ENCODE results near the gene ADCY9. TPM values are rescaled to one million over a fixed set of nuclear protein-coding genes. Genes with fewer than 3 reads are reported as not detected.

ADCY9 gene
- total RNA-seq, 1 experiment from 2014 or later, result 14.2 TPM

GRCh38 chr16:4008116-4008515 is 108.1 kb downstream of the ADCY9 start:
- TF ChIP-seq CTCF (IDR thresholded peaks at IDR 0.05; ENCODE audit: unreplicated experiment), result no peak
- no peaks in the 10 kb centered on the region for H3K4me1 Mint-ChIP-seq (ENCODE audit: insufficient read depth, unreplicated experiment)
- no peak overlapping the region for H3K4me3 Mint-ChIP-seq (ENCODE audit: unreplicated experiment)
- no peaks in the 10 kb centered on the region for H3K9me3 Mint-ChIP-seq (ENCODE audit: unreplicated experiment)
- H3K27me3 Mint-ChIP-seq (ENCODE audit: insufficient read depth, unreplicated experiment), result no peaks in the 10 kb centered on the region
- peaks cover 21% of the 10 kb centered on the region for H3K36me3 Mint-ChIP-seq (ENCODE audit: insufficient read depth, unreplicated experiment)
- no TSS peak for BruUV-seq (replicated peaks)
- ChIA-PET POLR2A (interaction anchor here (0.6 to 1.4 kb wide), 3 partner anchors 8 to 27 kb away, joined by 3 to 4 read pairs (median 3); no protein-coding TSS in a partner anchor), CTCF (interaction anchor here (0.6 to 1.6 kb wide), 6 partner anchors 25 to 566 kb away, joined by 3 to 6 read pairs (median 4); no protein-coding TSS in a partner anchor)
- intact Hi-C loops (cut with micrococcal nuclease), result no loop called here
- no peak overlapping the region for H3K27ac Mint-ChIP-seq (ENCODE audit: low read depth, unreplicated experiment)
- DNase-seq (ENCODE audit: unreplicated experiment), result no peak

GRCh38 chr16:4006397-4006999 is 109.7 kb downstream of the ADCY9 start:
- H3K27ac Mint-ChIP-seq (ENCODE audit: low read depth, unreplicated experiment), result no peak overlapping the region
- no peaks in the 10 kb centered on the region for H3K27me3 Mint-ChIP-seq (ENCODE audit: insufficient read depth, unreplicated experiment)
- ChIA-PET POLR2A (interaction anchor here (0.9 to 1.5 kb wide), 2 partner anchors 11 to 47 kb away, joined by 4 read pairs; no protein-coding TSS in a partner anchor), CTCF (interaction anchor here (1.2 to 1.4 kb wide), 2 partner anchors 68 to 396 kb away, joined by 3 to 4 read pairs; no protein-coding TSS in a partner anchor)
- H3K4me3 Mint-ChIP-seq (ENCODE audit: unreplicated experiment), result no peak overlapping the region
- no peak for DNase-seq (ENCODE audit: unreplicated experiment)
- no TSS peak for BruUV-seq (replicated peaks)
- no peak for TF ChIP-seq CTCF (IDR thresholded peaks at IDR 0.05; ENCODE audit: unreplicated experiment)
- no peaks in the 10 kb centered on the region for H3K4me1 Mint-ChIP-seq (ENCODE audit: insufficient read depth, unreplicated experiment)
- H3K36me3 Mint-ChIP-seq (ENCODE audit: insufficient read depth, unreplicated experiment), result peaks cover 22% of the 10 kb centered on the region
- no peaks in the 10 kb centered on the region for H3K9me3 Mint-ChIP-seq (ENCODE audit: unreplicated experiment)
- intact Hi-C loops (cut with micrococcal nuclease), result no loop called here

GRCh38 chr16:4005731-4006130 is 110.5 kb downstream of the ADCY9 start:
- no peaks in the 10 kb centered on the region for H3K27me3 Mint-ChIP-seq (ENCODE audit: insufficient read depth, unreplicated experiment)
- no peak overlapping the region for H3K4me3 Mint-ChIP-seq (ENCODE audit: unreplicated experiment)
- H3K36me3 Mint-ChIP-seq (ENCODE audit: insufficient read depth, unreplicated experiment), result peaks cover 16% of the 10 kb centered on the region
- CTCF ChIA-PET, result interaction anchor here (1.2 kb wide), 1 partner anchor 396 kb away, joined by 3 read pairs; no protein-coding TSS in a partner anchor
- TF ChIP-seq CTCF (IDR thresholded peaks at IDR 0.05; ENCODE audit: unreplicated experiment), result no peak
- POLR2A ChIA-PET, result interaction anchor here (0.6 to 1.5 kb wide), 2 partner anchors 48 to 537 kb away, joined by 3 to 4 read pairs; no protein-coding TSS in a partner anchor
- no TSS peak for BruUV-seq (replicated peaks)
- DNase-seq (ENCODE audit: unreplicated experiment), result no peak
- H3K9me3 Mint-ChIP-seq (ENCODE audit: unreplicated experiment), result no peaks in the 10 kb centered on the region
- no peaks in the 10 kb centered on the region for H3K4me1 Mint-ChIP-seq (ENCODE audit: insufficient read depth, unreplicated experiment)
- intact Hi-C loops (cut with micrococcal nuclease), result no loop called here
- no peak overlapping the region for H3K27ac Mint-ChIP-seq (ENCODE audit: low read depth, unreplicated experiment)

GRCh38 chr16:4005281-4005680 is 111.0 kb downstream of the ADCY9 start:
- Mint-ChIP-seq H3K36me3 (ENCODE audit: insufficient read depth, unreplicated experiment) (peaks cover 15% of the 10 kb centered on the region), H3K4me1 (ENCODE audit: insufficient read depth, unreplicated experiment) (no peaks in the 10 kb centered on the region), H3K27me3 (ENCODE audit: insufficient read depth, unreplicated experiment) (no peaks in the 10 kb centered on the region), H3K9me3 (ENCODE audit: unreplicated experiment) (no peaks in the 10 kb centered on the region), H3K4me3 (ENCODE audit: unreplicated experiment) (no peak overlapping the region), H3K27ac (ENCODE audit: low read depth, unreplicated experiment) (no peak overlapping the region)
- intact Hi-C loops (cut with micrococcal nuclease), result no loop called here
- POLR2A ChIA-PET, result interaction anchor here (0.6 to 1.5 kb wide), 2 partner anchors 48 to 537 kb away, joined by 3 to 4 read pairs; no protein-coding TSS in a partner anchor
- TF ChIP-seq CTCF (IDR thresholded peaks at IDR 0.05; ENCODE audit: unreplicated experiment), result no peak
- BruUV-seq (replicated peaks), result no TSS peak
- CTCF ChIA-PET, result interaction anchor here (1.2 kb wide), 1 partner anchor 248 kb away, joined by 8 read pairs; no protein-coding TSS in a partner anchor
- no peak for DNase-seq (ENCODE audit: unreplicated experiment)

Data from MCF 10A (cell line).